ENCODE data around the gene PDXP. TPM values are rescaled to one million over a fixed set of nuclear protein-coding genes. Genes with fewer than 3 reads are reported as not detected.
"Not testable (repeated sequence)": the region's sequence is repeated elsewhere in the genome, so short reads cannot be mapped to it uniquely, and the experiment has no call there.

Gene PDXP
- total and polyA plus RNA-seq, 7 donors: 7.5 to 51.1 (median 12.8) TPM

DNA sequence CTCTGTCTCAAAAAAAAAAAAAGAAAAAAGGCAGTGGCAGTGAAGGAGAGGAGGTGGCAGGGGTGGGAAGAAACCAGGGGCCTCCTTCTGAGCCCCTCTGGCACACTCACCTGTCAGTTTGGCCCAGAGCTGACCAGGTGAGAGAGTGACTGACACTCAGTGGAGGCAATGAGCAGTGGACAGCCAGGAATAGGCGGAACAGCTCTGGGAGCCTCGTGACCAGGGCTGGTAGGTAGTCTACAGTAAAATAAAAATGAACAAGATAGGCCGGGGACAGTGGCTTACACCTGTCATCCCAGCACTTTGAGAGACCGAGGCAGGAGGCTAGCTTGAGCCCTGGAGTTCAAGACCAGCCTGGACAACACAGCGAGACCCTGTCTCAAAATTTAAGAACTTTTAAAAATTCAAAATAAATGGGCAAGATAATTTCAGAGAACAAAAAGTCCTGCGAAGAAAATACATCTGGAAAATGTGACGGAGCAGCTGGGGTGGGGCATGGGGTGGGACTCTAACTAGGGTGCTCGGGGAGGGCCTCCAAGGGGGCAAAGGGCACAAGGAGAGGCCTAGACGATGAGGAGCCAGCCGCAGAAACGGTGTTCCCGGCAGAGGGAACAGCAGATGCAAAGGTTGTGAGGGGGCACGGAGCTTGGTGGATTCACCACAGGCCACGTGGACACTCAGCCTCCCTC is 3.8 kb upstream of the PDXP start:
- Histone ChIP-seq H3K9me3 (no peaks in the 10 kb centered on the region), H3K27me3 (no peaks in the 10 kb centered on the region), H3K36me3 (no peaks in the 10 kb centered on the region), H3K4me3 (no peak overlapping the region), H3K27ac (peak overlapping the region in 1 of 4 donors; percentile 12), H3K4me1 (peaks cover 0 to 14% (median 13%) of the 10 kb centered on the region in 4 donors)
- no peak for TF ChIP-seq POLR2A (IDR thresholded peaks at IDR 0.05)
- TF ChIP-seq, protein P1, sequence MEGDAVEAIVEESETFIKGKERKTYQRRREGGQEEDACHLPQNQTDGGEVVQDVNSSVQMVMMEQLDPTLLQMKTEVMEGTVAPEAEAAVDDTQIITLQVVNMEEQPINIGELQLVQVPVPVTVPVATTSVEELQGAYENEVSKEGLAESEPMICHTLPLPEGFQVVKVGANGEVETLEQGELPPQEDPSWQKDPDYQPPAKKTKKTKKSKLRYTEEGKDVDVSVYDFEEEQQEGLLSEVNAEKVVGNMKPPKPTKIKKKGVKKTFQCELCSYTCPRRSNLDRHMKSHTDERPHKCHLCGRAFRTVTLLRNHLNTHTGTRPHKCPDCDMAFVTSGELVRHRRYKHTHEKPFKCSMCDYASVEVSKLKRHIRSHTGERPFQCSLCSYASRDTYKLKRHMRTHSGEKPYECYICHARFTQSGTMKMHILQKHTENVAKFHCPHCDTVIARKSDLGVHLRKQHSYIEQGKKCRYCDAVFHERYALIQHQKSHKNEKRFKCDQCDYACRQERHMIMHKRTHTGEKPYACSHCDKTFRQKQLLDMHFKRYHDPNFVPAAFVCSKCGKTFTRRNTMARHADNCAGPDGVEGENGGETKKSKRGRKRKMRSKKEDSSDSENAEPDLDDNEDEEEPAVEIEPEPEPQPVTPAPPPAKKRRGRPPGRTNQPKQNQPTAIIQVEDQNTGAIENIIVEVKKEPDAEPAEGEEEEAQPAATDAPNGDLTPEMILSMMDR (IDR thresholded peaks at IDR 0.05): no peak
- 27 to 69% methylated on average over 14 of the region's 14 CpGs for WGBS, 2 donors
- intact Hi-C loops (cut with DNase I): no loop called here
- DNase-seq: no peak

DNA sequence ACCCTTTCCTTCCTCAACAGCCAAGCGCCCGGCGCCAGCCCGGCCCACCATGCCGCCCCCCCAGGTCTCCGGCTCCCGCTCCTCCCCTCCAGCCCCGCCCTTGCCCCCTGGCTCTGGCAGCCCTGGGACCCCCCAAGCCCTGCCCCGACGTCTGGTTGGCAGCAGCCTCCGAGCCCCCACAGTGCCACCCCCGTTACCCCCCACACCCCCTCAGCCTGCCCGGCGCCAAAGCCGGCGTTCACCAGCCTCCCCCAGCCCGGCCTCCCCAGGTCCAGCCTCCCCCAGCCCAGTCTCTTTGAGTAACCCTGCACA is 3.3 kb upstream of the PDXP start:
- 47 to 86% methylated on average over 17 of the region's 17 CpGs for WGBS, 2 donors
- TF ChIP-seq EP300 (IDR thresholded peaks at IDR 0.05): no peak
- no peak for TF ChIP-seq POLR2AphosphoS5 (IDR thresholded peaks at IDR 0.05)
- TF ChIP-seq, protein P1 (IDR thresholded peaks at IDR 0.05): no peak
- TF ChIP-seq POLR2A (IDR thresholded peaks at IDR 0.05): no peak
- peaks cover 0 to 18% (median 17%) of the 10 kb centered on the region in 4 donors for H3K4me1 ChIP-seq
- H3K36me3 ChIP-seq: no peaks in the 10 kb centered on the region
- no peak overlapping the region for H3K27ac ChIP-seq
- DNase-seq: no peak
- no peaks in the 10 kb centered on the region for H3K9me3 ChIP-seq
- intact Hi-C loops (cut with DNase I): no loop called here
- H3K4me3 ChIP-seq: no peak overlapping the region
- no peaks in the 10 kb centered on the region for H3K27me3 ChIP-seq

DNA sequence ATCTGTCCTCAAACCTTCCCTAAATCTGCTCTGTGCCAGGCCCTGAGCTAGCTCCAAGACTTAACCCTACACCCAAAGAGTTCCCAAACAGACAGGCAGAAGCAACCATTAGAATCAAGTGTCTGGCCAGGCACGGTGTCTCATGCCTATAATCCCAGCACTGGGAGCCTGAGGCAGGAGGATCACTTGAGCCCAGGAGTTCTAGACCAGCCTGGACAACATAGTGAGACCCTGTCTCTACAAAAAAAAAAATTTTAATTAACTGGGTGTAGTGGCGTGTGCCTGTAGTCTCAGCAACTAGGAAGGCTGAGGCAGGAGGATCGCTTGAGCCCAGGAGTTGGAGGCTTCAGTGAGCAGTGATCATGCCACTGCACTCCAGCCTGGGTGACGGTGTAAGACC is 1.9 kb upstream of the PDXP start:
- intact Hi-C loops (cut with DNase I): not testable (repeated sequence)
- 96 to 97% methylated on average over 4 of the region's 4 CpGs for WGBS, 2 donors
- peaks cover 0 to 32% (median 31%) of the 10 kb centered on the region in 4 donors for H3K4me1 ChIP-seq

DNA sequence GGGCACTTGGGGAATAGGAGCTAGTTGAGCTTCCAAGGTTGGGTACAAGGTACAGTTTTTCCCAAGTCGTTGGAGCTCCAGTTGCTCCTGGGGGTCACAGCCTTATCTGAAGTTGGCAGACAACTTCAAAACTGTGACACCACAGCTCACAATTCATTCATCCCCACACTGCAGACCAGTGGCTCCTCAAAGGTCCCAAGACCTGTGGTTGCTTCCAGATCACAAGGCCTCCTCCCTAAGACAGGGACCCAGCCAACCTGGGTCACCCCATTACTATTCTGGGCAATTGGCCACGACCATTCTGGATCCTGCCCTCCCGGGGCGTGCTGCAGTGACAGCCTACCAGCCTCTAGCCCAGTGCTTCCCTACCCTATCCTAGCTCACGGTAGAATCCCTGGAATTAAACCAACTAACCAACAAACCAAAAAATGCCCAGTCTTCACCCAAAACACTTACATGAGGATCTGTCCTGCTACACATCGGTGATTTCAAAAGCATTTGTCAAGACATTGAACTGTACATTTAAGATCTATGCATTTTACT is 862 bp upstream of the PDXP start:
- H3K27ac ChIP-seq: peak overlapping the region; percentile 81 to 95 (median 84)
- H3K36me3 ChIP-seq: no peaks in the 10 kb centered on the region
- H3K27me3 ChIP-seq: no peaks in the 10 kb centered on the region
- DNase-seq: no peak
- 6 to 10% methylated on average over 6 of the region's 6 CpGs for WGBS, 2 donors
- H3K9me3 ChIP-seq: no peaks in the 10 kb centered on the region
- peaks cover 0 to 43% (median 40%) of the 10 kb centered on the region in 4 donors for H3K4me1 ChIP-seq
- H3K4me3 ChIP-seq: peak overlapping the region; percentile 16 to 67 (median 39)
- intact Hi-C loops (cut with DNase I): no loop called here
- TF ChIP-seq POLR2A (IDR thresholded peaks at IDR 0.05) (no peak), EP300 (IDR thresholded peaks at IDR 0.05) (no peak), POLR2AphosphoS5 (IDR thresholded peaks at IDR 0.05) (no peak)
- TF ChIP-seq, protein P1 (IDR thresholded peaks at IDR 0.05): no peak

More for the DNA sequence above, 1.9 kb upstream of the PDXP start:
- not testable (repeated sequence) for DNase-seq, H3K27ac ChIP-seq, H3K4me3 ChIP-seq, H3K9me3 ChIP-seq, H3K27me3 ChIP-seq, H3K36me3 ChIP-seq

DNA sequence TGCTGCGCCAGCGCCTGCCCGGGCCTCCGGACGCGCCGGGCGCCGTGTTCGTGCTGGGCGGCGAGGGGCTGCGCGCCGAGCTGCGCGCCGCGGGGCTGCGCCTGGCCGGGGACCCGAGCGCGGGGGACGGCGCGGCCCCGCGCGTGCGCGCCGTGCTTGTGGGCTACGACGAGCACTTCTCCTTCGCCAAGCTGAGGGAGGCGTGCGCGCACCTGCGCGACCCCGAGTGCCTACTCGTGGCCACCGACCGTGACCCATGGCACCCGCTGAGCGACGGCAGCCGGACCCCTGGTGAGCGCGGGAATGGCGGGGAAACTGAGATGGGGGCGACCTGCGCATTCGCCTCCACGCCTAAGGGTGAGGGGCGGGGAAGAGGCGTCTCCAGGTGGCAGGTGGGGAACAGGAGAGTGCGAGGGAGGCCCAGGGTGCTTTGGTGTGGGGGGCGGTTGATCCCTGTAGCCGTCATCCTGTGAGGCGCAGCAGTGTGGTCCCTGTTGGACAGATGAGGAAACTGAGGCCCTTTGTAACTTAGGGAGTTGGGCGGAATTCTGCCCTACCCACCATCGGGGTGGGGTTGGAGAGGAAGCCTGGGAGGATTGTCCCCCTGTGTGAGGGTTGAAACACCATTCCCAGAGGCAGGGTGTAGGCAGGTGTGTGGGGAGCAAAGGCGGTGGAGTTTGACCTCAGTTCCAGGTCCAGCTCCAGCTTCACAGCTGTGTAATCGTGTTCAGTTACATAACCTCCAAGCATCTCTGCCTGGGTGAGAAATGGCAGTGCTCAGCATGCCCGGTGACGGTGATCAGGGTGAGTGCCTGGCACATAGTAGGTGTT is 758 bp downstream of the PDXP start:
- H3K4me3 ChIP-seq: peak overlapping the region; percentile 46 to 76 (median 64)
- no peaks in the 10 kb centered on the region for H3K27me3 ChIP-seq
- intact Hi-C loops (cut with DNase I): no loop called here
- TF ChIP-seq, protein P1 (IDR thresholded peaks at IDR 0.05): no peak
- TF ChIP-seq POLR2A (IDR thresholded peaks at IDR 0.05) (no peak), POLR2AphosphoS5 (IDR thresholded peaks at IDR 0.05) (no peak), EP300 (IDR thresholded peaks at IDR 0.05) (no peak)
- DNase-seq: no peak
- peak overlapping the region; percentile 75 to 95 (median 83) for H3K27ac ChIP-seq
- H3K4me1 ChIP-seq: peaks cover 0 to 57% (median 55%) of the 10 kb centered on the region in 4 donors
- 1 to 3% methylated on average over 68 of the region's 68 CpGs for WGBS, 2 donors
- no peaks in the 10 kb centered on the region for H3K36me3 ChIP-seq
- H3K9me3 ChIP-seq: no peaks in the 10 kb centered on the region

All from sigmoid colon (tissue), 7 donors.